WTC11 (cell line): ENCODE measurements around the gene ZDHHC16.

ENCODE experiments used
- CTCF ChIP-seq: fragments of 200-600 bp; IDR thresholded peaks from 2 replicates; pipeline ENCODE4 v1.8.0; 2022; ENCODE audit warnings: antibody characterized with exemption
- HMGXB4 ChIP-seq: sonication (generic); formaldehyde crosslinking; IDR thresholded peaks from 2 replicates; pipeline ENCODE4 v1.8.1; 2023; ENCODE audit warnings: mild to moderate bottlenecking, moderate library complexity, missing genetic modification reagents
- TEAD4 ChIP-seq: sonication (generic); formaldehyde crosslinking; IDR thresholded peaks from 2 replicates; pipeline ENCODE4 v1.8.0; 2022; ENCODE audit warnings: mild to moderate bottlenecking, missing genetic modification reagents

- no peak for TF ChIP-seq HMGXB4 (CRISPR knock-in tag)
- TF ChIP-seq TEAD4 = no peak
- no peak for TF ChIP-seq CTCF
These were observed 10.2 kb downstream of the ZDHHC16 start for GRCh38 chr10:97456034-97456685.
